ENCODE results near the gene SLAMF6.

DNA sequence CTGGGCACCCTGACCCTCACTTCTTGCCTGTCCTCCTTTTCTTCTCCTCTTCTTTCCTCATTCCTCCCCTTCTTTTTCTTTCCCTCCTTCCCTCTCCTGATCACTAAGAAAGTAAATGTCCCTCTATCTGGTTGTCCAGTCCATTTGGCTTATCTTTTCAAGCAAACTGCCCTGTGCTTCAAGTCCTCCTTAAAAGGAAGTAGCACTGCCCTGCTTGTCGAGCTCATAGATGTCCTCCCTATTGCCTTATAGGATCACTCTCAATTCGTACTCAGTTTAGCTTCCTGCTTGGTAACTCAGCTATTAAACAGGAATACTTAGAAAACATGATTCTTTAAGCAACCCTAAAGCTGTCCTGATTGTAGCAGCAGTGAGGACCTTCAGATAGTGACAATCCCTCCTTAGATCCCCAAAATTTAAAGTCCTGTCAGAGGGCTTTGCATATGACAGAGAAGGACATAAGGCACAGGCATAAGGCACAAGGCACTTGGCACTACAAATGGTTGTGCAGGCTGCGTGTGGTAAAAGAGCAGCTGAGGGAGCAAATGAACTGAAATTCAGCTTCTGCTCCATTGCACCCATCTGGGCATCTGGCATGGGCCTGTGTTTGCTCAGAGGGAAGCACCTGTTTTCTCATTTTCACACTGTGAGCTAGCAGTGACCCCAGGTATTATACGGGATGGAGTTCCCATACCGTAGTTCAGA, 26.1 kb upstream of the SLAMF6 start:
- TF ChIP-seq CTCF (IDR thresholded peaks at IDR 0.05; ENCODE audit: low read depth, low read length, poor library complexity, severe bottlenecking) (no peak), EZH2phosphoT487 (IDR thresholded peaks at IDR 0.05; ENCODE audit: borderline replicate concordance, low read length) (no peak)
